Measurements from ENCODE around the gene TP73. TPM values are rescaled to one million over a fixed set of nuclear protein-coding genes. Genes with fewer than 3 reads are reported as not detected.

Gene TP73
- total RNA-seq, 2 donors from 2014 or later, result not detected

DNA sequence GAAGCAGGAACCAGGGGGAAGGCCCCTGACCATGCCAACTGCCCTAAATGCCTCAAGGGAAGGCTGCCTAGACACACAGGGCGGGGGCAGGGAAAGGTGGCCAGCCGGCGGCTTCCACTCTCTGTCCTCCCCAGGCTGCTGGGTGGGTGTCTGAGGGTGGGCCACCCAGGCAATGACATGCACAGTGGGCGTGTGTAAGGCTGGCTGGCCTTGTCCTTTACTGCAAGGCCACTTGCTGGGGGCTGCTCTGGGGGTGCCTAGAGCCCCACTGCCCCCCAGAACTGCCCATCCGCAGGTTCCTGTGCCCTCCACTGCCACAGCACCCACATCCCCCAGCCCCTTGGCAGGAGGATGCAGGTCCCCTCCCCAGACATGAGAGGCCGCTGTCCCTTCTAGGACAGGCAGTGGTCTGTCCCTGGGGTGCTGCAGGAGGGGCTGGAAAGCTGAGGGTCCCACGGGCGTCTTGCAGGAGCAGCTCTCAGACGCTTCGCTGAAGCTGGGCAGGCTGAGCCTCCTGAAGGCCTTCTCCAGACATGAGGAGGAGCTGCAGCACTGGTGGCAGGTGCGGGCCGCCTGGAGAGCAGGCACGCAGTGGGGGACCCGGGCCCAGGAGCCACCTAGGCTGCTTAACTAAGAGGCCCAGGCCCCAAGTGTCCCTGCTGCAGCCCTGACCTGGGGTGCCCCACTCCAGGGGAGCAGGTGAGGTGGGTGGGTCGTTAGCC lies 110.0 kb downstream of the TP73 start:
- TF ChIP-seq, protein P1, sequence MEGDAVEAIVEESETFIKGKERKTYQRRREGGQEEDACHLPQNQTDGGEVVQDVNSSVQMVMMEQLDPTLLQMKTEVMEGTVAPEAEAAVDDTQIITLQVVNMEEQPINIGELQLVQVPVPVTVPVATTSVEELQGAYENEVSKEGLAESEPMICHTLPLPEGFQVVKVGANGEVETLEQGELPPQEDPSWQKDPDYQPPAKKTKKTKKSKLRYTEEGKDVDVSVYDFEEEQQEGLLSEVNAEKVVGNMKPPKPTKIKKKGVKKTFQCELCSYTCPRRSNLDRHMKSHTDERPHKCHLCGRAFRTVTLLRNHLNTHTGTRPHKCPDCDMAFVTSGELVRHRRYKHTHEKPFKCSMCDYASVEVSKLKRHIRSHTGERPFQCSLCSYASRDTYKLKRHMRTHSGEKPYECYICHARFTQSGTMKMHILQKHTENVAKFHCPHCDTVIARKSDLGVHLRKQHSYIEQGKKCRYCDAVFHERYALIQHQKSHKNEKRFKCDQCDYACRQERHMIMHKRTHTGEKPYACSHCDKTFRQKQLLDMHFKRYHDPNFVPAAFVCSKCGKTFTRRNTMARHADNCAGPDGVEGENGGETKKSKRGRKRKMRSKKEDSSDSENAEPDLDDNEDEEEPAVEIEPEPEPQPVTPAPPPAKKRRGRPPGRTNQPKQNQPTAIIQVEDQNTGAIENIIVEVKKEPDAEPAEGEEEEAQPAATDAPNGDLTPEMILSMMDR (IDR thresholded peaks at IDR 0.05), result no peak
- Histone ChIP-seq H3K9me3 (no peaks in the 10 kb centered on the region), H3K27ac (no peak overlapping the region), H3K36me3 (no peaks in the 10 kb centered on the region), H3K4me3 (no peak overlapping the region), H3K4me1 (ENCODE audit: control insufficient read depth in 1 of 2, low read depth in 2 of 2) (no peaks in the 10 kb centered on the region), H3K27me3 (replicated peaks; ENCODE audit: insufficient read depth) (no peaks in the 10 kb centered on the region)
- DNase-seq (ENCODE audit: low spot score), result no peak
- ATAC-seq (ENCODE audit: insufficient number of reproducible peaks, low FRiP score, low read depth), result no peak

DNA sequence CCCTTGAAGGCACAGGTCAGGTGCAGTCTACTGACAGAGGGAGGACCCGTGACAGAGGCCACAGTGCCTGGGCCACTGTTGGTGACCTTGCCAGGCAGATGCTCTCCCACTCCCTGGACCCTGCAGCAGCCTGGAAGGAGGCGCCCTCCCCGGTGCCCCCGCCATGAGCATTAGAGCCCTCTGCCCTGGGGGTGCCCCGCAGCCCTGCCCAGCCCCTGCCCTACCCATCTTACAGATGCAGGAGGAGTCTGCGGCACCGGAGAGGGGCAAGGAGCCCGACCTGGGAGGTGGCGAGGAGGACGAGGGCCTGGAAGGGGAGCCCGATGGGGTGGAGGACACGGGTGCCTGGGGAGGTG lies 110.5 kb downstream of the TP73 start:
- TF ChIP-seq, protein P1 (IDR thresholded peaks at IDR 0.05), result no peak
- Histone ChIP-seq H3K36me3 (no peaks in the 10 kb centered on the region), H3K4me3 (no peak overlapping the region), H3K27me3 (replicated peaks; ENCODE audit: insufficient read depth) (no peaks in the 10 kb centered on the region), H3K4me1 (ENCODE audit: control insufficient read depth in 1 of 2, low read depth in 2 of 2) (no peaks in the 10 kb centered on the region), H3K9me3 (no peaks in the 10 kb centered on the region), H3K27ac (no peak overlapping the region)
- DNase-seq (ENCODE audit: low spot score) (no peak), ATAC-seq (ENCODE audit: insufficient number of reproducible peaks, low FRiP score, low read depth) (no peak)

DNA sequence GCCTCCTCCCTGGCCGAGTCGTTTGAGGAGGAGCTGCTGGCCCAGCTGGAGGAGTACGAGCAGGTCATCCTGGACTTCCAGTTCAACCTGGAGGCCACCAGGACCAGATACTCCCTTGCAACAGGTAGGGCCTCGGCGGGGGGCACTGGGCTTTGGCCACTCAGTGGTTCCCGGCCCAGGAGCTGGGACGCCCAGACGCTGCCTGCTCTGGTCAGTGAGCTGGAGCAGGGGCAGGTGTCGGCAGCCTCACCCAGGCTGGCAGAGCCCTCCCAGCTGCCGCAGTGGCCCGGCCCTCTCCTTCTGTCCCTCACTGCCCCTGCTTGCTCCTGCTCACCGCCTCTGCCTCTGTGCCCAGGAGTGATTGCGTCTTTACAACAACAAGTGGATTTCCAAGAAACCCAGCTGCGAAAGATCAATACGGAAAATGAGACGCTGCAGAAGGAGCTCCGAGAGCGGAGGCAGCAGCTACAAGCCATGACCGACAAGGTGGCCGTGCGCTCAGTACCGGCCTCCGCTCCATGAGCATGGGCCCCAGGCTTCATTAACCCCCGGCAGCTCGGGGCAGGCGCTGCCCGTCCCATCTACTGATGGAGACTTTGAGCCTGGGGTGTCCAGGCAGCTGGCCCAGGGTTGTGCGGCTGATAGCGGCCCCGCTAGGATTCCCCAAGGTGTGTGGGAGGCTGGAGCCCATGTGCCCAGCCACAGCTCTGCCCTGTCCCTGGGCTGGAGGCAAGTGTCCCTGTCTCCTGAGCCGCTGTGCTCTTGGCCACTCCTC lies 111.2 kb downstream of the TP73 start:
- DNase-seq (ENCODE audit: low spot score) (no peak), ATAC-seq (ENCODE audit: insufficient number of reproducible peaks, low FRiP score, low read depth) (no peak)
- TF ChIP-seq, protein P1 (IDR thresholded peaks at IDR 0.05), result no peak
- Histone ChIP-seq H3K36me3 (no peaks in the 10 kb centered on the region), H3K9me3 (no peaks in the 10 kb centered on the region), H3K4me1 (ENCODE audit: control insufficient read depth in 1 of 2, low read depth in 2 of 2) (no peaks in the 10 kb centered on the region), H3K27me3 (replicated peaks; ENCODE audit: insufficient read depth) (no peaks in the 10 kb centered on the region), H3K4me3 (no peak overlapping the region), H3K27ac (no peak overlapping the region)

DNA sequence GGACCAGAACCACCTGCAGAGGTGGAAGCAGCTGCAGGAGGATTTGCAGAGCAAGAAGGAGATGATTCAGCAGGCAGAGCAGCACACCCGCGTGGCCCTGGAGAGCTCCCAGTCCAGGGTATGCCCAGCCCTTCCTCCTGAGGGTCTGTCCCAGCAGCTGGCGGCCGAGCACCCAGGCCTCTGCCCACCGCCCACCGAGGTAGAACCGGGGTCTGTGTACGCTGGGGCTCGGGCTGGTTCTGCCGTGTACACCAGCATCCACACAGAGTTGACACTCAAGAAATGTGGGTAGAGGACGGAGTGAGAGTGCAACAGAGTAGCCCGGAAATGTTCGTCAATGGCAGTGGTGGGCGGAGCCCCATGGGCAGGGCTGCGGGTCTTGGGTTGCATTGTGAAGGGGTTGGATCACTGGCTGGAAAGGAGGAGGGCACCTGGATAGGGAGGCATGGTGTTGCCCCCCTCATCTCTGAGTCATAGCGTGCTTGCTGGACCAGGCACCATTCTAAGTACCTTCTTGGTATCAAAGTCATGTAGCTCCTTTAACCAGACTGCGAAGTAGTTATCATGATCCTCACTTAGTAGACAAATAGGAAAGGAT lies 115.1 kb downstream of the TP73 start:
- Histone ChIP-seq H3K4me3 (no peak overlapping the region), H3K4me1 (ENCODE audit: control insufficient read depth in 1 of 2, low read depth in 2 of 2) (peaks cover 3 to 11% of the 10 kb centered on the region in 2 donors), H3K9me3 (no peaks in the 10 kb centered on the region), H3K27ac (no peak overlapping the region), H3K27me3 (replicated peaks; ENCODE audit: insufficient read depth) (no peaks in the 10 kb centered on the region), H3K36me3 (no peaks in the 10 kb centered on the region)
- TF ChIP-seq, protein P1 (IDR thresholded peaks at IDR 0.05), result no peak
- ATAC-seq (ENCODE audit: insufficient number of reproducible peaks, low FRiP score, low read depth) (no peak), DNase-seq (ENCODE audit: low spot score) (no peak)

DNA sequence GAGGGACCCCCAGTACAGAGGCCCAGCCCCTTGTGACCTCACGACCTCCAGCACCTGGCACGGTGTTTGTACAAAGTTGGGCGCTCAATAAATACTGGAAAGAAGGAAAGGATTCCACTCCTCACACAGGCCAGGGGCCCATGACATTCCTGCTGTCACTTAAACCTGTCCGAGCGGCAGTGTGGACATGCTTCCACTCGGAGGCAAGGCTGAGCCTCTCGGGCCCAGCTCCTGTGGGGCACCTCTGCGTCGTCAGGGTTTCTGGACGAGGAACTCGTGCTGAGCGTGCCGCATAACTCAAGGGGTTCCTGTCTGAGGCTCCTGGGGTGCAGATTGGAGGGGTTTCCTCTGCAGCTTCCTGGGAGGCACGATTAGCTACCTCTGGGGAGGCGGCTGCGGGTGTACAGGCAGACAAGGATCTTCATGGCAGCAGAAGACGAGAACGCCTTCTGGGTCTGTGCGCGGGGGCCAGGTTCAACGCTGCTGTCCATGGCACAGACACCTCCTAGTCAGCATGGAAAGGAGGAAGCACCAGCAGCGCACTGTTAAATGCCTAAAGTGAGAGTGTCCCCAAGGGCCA lies 116.6 kb downstream of the TP73 start:
- no peaks in the 10 kb centered on the region for H3K9me3 ChIP-seq
- TF ChIP-seq, protein P1 (IDR thresholded peaks at IDR 0.05), result no peak
- DNase-seq (ENCODE audit: low spot score), result no peak
- no peaks in the 10 kb centered on the region for H3K27me3 ChIP-seq (replicated peaks; ENCODE audit: insufficient read depth)
- H3K27ac ChIP-seq, result no peak overlapping the region
- peaks cover 6 to 23% of the 10 kb centered on the region in 2 donors for H3K4me1 ChIP-seq (ENCODE audit: control insufficient read depth in 1 of 2, low read depth in 2 of 2)
- H3K4me3 ChIP-seq, result no peak overlapping the region
- ATAC-seq (ENCODE audit: insufficient number of reproducible peaks, low FRiP score, low read depth), result no peak
- no peaks in the 10 kb centered on the region for H3K36me3 ChIP-seq

Measured in thoracic aorta (tissue), 2 donors.